ENCODE results near the gene ACBD6.
A peak's percentile ranks its signal among the peaks of the same experiment; 100 is the strongest.

The ACBD6 gene

GRCh38 chr1:180291004-180291403, 211.4 kb downstream of the ACBD6 start:
- TF ChIP-seq, protein P1, sequence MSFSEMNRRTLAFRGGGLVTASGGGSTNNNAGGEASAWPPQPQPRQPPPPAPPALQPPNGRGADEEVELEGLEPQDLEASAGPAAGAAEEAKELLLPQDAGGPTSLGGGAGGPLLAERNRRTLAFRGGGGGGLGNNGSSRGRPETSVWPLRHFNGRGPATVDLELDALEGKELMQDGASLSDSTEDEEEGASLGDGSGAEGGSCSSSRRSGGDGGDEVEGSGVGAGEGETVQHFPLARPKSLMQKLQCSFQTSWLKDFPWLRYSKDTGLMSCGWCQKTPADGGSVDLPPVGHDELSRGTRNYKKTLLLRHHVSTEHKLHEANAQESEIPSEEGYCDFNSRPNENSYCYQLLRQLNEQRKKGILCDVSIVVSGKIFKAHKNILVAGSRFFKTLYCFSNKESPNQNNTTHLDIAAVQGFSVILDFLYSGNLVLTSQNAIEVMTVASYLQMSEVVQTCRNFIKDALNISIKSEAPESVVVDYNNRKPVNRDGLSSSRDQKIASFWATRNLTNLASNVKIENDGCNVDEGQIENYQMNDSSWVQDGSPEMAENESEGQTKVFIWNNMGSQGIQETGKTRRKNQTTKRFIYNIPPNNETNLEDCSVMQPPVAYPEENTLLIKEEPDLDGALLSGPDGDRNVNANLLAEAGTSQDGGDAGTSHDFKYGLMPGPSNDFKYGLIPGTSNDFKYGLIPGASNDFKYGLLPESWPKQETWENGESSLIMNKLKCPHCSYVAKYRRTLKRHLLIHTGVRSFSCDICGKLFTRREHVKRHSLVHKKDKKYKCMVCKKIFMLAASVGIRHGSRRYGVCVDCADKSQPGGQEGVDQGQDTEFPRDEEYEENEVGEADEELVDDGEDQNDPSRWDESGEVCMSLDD (tag by site-specific recombination; IDR thresholded peaks at IDR 0.05), result no peak
- TF ChIP-seq ZNF146 (tag by site-specific recombination; IDR thresholded peaks at IDR 0.05), result peak; percentile 69
- TF ChIP-seq, protein P2, sequence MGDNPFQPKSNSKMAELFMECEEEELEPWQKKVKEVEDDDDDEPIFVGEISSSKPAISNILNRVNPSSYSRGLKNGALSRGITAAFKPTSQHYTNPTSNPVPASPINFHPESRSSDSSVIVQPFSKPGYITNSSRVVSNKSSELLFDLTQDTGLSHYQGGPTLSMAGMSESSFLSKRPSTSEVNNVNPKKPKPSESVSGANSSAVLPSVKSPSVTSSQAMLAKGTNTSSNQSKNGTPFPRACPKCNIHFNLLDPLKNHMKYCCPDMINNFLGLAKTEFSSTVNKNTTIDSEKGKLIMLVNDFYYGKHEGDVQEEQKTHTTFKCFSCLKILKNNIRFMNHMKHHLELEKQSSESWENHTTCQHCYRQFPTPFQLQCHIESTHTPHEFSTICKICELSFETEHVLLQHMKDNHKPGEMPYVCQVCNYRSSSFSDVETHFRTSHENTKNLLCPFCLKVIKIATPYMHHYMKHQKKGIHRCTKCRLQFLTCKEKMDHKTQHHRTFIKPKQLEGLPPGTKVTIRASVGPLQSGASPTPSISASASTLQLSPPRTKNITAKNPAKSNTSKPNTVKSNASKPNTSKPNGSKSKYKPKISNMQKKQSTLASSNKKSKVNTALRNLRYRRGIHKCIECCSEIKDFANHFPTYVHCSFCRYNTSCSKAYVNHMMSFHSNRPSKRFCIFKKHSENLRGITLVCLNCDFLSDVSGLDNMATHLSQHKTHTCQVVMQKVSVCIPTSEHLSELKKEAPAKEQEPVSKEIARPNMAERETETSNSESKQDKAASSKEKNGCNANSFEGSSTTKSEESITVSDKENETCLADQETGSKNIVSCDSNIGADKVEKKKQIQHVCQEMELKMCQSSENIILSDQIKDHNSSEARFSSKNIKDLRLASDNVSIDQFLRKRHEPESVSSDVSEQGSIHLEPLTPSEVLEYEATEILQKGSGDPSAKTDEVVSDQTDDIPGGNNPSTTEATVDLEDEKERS (tag by site-specific recombination; IDR thresholded peaks at IDR 0.05), result 0 out of 2 replicates have a peak, but pooled peaks have one; percentile 24
- Histone ChIP-seq H3K27ac (ENCODE audit: extremely low read depth, low read depth, low read length) (no peak overlapping the region), H3K9me3 (ENCODE audit: control insufficient read depth, insufficient read depth, low read depth, low read length) (no peaks in the 10 kb centered on the region)

GRCh38 chr1:180290265-180291001, 211.9 kb downstream of the ACBD6 start:
- CTCF ChIA-PET, result no interaction called here
- Histone ChIP-seq H3K4me3 (ENCODE audit: low read depth, low read length) (no peak overlapping the region), H3K4me1 (ENCODE audit: control insufficient read depth, insufficient read depth, low read length) (no peaks in the 10 kb centered on the region; the same call in 1 of the 2 replicates), H3K36me3 (ENCODE audit: control insufficient read depth in 2 of 2, insufficient read depth in 1 of 2, low read length in 2 of 2) (peaks cover 0 to 18% of the 10 kb centered on the region in 2 experiments; a peak in 2 of 3 replicates), H3K9me3 (ENCODE audit: control insufficient read depth, insufficient read depth, low read depth, low read length) (no peaks in the 10 kb centered on the region), H3K27ac (ENCODE audit: extremely low read depth, low read depth, low read length) (no peak overlapping the region)
- POLR2A ChIA-PET, result no interaction called here
- no peak for TF ChIP-seq ZNF155 (tag by site-specific recombination; IDR thresholded peaks at IDR 0.05)
- TF ChIP-seq ZNF670 (tag by site-specific recombination; IDR thresholded peaks at IDR 0.05; ENCODE audit: low read depth), result no peak
- TF ChIP-seq ZNF10 (tag by site-specific recombination; IDR thresholded peaks at IDR 0.05), result no peak
- TF ChIP-seq, protein P3, sequence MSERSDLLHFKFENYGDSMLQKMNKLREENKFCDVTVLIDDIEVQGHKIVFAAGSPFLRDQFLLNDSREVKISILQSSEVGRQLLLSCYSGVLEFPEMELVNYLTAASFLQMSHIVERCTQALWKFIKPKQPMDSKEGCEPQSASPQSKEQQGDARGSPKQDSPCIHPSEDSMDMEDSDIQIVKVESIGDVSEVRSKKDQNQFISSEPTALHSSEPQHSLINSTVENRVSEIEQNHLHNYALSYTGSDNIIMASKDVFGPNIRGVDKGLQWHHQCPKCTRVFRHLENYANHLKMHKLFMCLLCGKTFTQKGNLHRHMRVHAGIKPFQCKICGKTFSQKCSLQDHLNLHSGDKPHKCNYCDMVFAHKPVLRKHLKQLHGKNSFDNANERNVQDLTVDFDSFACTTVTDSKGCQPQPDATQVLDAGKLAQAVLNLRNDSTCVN (tag by site-specific recombination; optimal IDR thresholded peaks at IDR 0.05), result no peak
- TF ChIP-seq KLF1 (tag by site-specific recombination; IDR thresholded peaks at IDR 0.05), result no peak
- peak; percentile 70; the same call in 1 of the 2 replicates for TF ChIP-seq ZNF664 (tag by site-specific recombination; IDR thresholded peaks at IDR 0.05)

More at GRCh38 chr1:180291004-180291403, 211.4 kb downstream of the ACBD6 start:
- H3K4me3 ChIP-seq (ENCODE audit: low read depth, low read length), result no peak overlapping the region
- H3K4me1 ChIP-seq (ENCODE audit: control insufficient read depth, insufficient read depth, low read length), result no peaks in the 10 kb centered on the region; the same call in 1 of the 2 replicates
- CTCF ChIA-PET, result no interaction called here
- POLR2A ChIA-PET, result no interaction called here
- peaks cover 0 to 18% of the 10 kb centered on the region in 2 experiments; a peak in 2 of 3 replicates for H3K36me3 ChIP-seq (ENCODE audit: control insufficient read depth in 2 of 2, insufficient read depth in 1 of 2, low read length in 2 of 2)

- ChIA-PET CTCF (no interaction called here), POLR2A (no interaction called here)
- Histone ChIP-seq H3K27ac (ENCODE audit: extremely low read depth, low read depth, low read length) (no peak overlapping the region), H3K36me3 (ENCODE audit: control insufficient read depth in 2 of 2, insufficient read depth in 1 of 2, low read length in 2 of 2) (peaks cover 3 to 23% of the 10 kb centered on the region in 2 experiments; a peak in 2 of 3 replicates), H3K4me1 (ENCODE audit: control insufficient read depth, insufficient read depth, low read length) (no peaks in the 10 kb centered on the region; the same call in 1 of the 2 replicates), H3K9me3 (ENCODE audit: control insufficient read depth, insufficient read depth, low read depth, low read length) (no peaks in the 10 kb centered on the region), H3K4me3 (ENCODE audit: low read depth, low read length) (no peak overlapping the region)
- TF ChIP-seq ZNF660 (tag by site-specific recombination; IDR thresholded peaks at IDR 0.05) (no peak), ZSCAN30 (tag by site-specific recombination; IDR thresholded peaks at IDR 0.05) (no peak), SCRT1 (tag by site-specific recombination; IDR thresholded peaks at IDR 0.05; ENCODE audit: borderline replicate concordance) (no peak), ZNF701 (tag by site-specific recombination; IDR thresholded peaks at IDR 0.05) (no peak), ZNF23 (tag by site-specific recombination; IDR thresholded peaks at IDR 0.05; ENCODE audit: borderline replicate concordance) (no peak), SALL2 (tag by site-specific recombination; IDR thresholded peaks at IDR 0.05; ENCODE audit: borderline replicate concordance) (no peak), MYNN (tag by site-specific recombination; IDR thresholded peaks at IDR 0.05; ENCODE audit: borderline replicate concordance) (no peak)
- TF ChIP-seq, protein P2 (tag by site-specific recombination; IDR thresholded peaks at IDR 0.05), result no peak
- TF ChIP-seq, protein P4, sequence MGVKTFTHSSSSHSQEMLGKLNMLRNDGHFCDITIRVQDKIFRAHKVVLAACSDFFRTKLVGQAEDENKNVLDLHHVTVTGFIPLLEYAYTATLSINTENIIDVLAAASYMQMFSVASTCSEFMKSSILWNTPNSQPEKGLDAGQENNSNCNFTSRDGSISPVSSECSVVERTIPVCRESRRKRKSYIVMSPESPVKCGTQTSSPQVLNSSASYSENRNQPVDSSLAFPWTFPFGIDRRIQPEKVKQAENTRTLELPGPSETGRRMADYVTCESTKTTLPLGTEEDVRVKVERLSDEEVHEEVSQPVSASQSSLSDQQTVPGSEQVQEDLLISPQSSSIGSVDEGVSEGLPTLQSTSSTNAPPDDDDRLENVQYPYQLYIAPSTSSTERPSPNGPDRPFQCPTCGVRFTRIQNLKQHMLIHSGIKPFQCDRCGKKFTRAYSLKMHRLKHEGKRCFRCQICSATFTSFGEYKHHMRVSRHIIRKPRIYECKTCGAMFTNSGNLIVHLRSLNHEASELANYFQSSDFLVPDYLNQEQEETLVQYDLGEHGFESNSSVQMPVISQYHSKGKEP (tag by site-specific recombination; IDR thresholded peaks at IDR 0.05), result no peak
Observed at GRCh38 chr1:180288940-180289339, 213.4 kb downstream of the ACBD6 start.

Measured in HEK293 (cell line).